Activated T-helper 1 cell treated with anti-CD3 and anti-CD28 coated beads, Interleukin-2, amount 50 U/mL, for 16 hours (primary cell): ENCODE measurements around the gene VEZF1.
A peak's percentile ranks its signal among the peaks of the same experiment; 100 is the strongest.

Source experiments
- DNase-seq, 2 donors: peaks; one replicate each; pipeline ENCODE4 v3.0.0-alpha.2; 2020; ENCODE audit warnings: low read depth in 1 of 2, low spot score in 1 of 2

The VEZF1 gene

DNA sequence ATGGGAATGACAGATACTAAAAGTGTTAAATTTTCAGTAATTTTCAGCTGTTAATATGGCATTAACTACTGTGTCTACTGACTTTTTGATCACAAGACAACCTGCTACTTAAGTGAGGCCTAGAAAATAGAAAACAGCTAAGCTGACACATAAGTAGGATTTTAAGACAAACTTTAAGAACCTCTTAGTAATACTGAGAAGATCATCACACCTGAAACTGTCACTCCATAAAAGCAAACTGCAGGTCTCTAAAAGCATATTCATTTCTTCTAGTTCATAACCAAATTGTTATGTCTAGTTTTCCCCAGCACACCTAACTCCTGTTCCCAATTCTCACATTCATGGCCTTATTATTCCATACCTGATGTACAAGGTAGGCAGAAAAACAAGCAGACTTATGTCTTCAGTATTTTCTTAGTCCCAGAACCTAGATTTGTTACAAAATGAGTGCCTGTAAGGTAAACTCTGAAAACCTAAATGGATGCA, 11.0 kb upstream of the VEZF1 start:
- DNase-seq: no peak

- no peak for DNase-seq
These were observed 9.2 kb upstream of the VEZF1 start for GRCh38 chr17:57997085-57997809.

DNA sequence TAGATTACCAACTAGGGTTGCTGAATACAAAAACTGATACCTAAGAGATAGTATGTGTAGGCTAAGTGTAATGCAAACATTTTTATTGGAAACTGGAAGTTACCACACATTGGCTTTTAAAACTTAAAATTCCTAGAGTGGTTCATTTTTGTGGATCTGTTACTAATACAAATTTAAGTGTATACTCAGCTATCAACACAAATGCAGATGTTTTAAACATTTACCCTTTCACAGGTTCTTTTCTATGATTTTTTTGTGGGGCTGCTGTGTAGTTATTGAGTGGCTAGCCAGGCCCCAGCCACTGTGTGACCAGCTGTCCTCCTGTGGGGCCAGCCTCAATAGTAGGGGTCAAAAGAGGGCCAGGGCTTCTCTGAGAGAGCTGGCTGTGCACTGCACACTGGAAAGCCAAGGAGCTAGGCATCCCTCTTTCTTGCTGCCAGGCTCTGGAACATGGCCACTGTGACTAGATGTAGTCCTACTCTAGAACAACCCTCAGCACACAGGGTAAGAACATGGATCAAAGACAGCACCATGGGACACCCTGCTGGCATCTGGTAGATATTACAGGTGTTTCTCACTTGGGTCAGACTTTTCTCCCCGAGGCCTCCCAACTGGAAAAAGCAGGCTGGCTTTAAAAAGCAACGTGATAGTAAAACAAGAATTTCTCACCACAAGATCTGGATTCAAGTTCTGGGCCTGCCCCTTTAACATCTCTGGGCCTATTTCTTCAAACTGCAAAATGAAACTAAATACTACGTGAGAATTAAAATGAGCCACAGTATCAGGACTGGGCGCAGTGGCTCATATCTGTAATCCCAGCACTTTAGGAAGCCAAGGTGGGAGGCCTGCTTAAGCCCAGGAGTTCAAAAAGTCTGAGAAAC, 7.3 kb upstream of the VEZF1 start:
- DNase-seq: peak in 1 of 2 donors; percentile 19

- no peak for DNase-seq
These were observed 6.4 kb upstream of the VEZF1 start for GRCh38 chr17:57994436-57994835.

GRCh38 chr17:57993471-57994365, 5.7 kb upstream of the VEZF1 start:
- DNase-seq: no peak

DNA sequence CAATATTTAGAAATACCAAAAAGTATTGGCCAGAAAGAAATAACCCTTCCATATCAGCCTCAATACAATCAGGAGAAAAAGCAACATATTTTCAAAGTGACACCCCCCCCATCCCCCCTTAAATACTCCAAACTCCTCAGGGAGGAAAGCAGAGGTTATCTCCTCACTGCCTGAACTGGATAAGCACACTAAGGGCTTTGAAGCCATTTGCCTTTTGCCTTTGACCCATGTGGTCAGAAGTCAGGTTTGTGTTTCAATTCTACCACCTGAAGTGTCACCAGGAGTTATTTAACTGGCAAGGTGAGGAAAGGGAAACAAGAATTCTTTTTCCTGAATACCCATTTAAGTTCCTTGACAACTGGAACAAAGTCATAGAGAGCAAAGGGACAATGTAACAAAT, 3.5 kb upstream of the VEZF1 start:
- DNase-seq: no peak

DNA sequence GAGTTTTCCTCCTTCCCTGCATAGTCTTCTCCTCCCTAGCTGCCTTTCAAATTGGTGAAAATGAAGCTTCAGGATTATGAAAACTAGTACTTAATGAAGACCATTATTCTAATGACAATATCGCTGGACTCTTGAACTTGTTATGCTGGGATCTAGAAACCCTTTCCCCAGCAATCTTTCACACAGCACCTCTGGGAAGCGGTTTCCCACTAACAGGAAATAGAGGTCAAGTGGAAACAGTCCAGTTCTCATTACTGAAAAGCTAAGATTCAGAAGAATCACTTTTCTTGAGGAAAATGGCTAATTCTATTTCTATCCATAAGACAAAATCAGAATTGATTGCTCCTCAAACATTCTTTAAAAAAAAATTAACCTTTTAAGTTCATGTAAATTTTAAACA, 2.0 kb upstream of the VEZF1 start:
- DNase-seq: no peak

- DNase-seq: no peak
These were observed 522 bp upstream of the VEZF1 start for GRCh38 chr17:57988301-57989250.

GRCh38 chr17:57986841-57987580, 1.0 kb downstream of the VEZF1 start:
- no peak for DNase-seq

- DNase-seq: no peak
These were observed 2.4 kb downstream of the VEZF1 start for GRCh38 chr17:57985675-57985974.

GRCh38 chr17:57984936-57985674, 2.9 kb downstream of the VEZF1 start:
- no peak for DNase-seq

DNA sequence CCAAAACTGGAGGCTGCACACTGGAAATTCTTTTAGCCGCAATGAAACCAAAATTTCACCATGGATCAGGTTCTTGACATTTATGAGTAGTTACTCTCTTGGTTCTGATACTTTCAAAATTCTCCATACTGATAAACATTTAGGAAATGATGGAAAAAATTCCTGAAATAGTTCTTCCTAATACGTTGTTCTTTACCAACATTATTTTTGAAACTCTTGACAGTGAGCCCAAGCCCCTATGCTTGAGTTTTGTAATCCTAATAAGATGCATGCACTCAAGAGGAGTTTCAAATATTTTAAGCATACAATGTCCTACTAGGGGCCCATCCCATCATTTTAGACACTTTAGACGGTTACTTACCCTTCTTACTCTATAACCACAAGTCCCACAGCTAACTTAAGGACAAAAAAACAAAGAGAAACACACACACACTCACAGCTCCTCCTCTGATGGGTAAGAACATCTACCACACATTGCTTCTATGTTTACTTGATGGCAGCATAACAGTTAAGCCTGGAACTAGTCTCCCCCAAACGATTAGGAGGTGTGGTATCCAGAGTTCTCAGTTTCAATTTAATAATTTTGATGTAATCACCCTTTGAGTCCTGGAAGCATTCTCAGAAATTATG, 3.7 kb downstream of the VEZF1 start:
- no peak for DNase-seq

DNA sequence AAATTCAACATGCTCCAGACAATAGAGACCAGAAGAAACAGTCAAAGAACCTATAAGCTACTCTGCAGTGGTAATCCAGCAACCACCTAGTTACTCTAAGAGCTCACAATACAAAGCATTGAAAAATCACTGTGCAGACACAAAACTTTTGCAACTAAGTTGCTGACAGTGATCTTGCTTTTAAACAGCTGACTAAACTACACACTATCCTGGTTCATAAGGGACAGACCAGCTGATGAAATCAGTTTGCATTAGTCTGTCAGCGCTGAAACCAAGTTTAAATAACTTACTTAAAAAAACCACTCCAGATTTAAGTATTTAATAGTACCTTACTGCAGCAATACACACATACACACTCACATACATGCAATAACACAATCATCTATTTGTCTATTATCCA, 4.6 kb downstream of the VEZF1 start:
- no peak for DNase-seq

- DNase-seq: no peak
These were observed 5.4 kb downstream of the VEZF1 start for GRCh38 chr17:57982452-57983170.

DNA sequence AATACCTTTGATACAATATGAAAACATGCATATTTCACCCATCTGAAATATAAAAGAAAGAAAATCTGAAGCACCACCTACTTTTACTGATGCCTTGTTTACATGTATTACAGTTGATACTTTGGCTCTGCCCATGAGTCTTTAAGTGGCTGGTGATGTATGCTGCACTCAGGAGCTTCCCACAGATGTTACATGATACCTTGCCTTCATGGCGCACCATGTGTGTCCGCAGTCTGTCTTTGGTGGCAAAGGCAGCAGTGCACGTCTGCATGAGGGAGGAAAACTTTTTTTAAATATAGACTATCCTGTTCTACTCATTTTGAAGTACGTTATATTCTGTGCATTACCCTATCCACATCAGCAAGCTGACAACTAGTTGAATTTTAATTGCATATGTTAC, 7.5 kb downstream of the VEZF1 start:
- no peak for DNase-seq

GRCh38 chr17:57979076-57979475, 9.0 kb downstream of the VEZF1 start:
- no peak for DNase-seq

GRCh38 chr17:57976594-57976993, 11.5 kb downstream of the VEZF1 start:
- DNase-seq: no peak

GRCh38 chr17:57975044-57975443, 13.0 kb downstream of the VEZF1 start:
- no peak for DNase-seq
